ENCODE measurements around the gene SLC3A2. TPM values are rescaled to one million over a fixed set of nuclear protein-coding genes. Genes with fewer than 3 reads are reported as not detected.

The SLC3A2 gene
- total RNA-seq, 2 experiments from 2014 or later: 231 to 234 TPM

GRCh38 chr11:62831520-62832335, 49.0 kb upstream of the SLC3A2 start, which contains the start of gene STX5:
Gene STX5 (minus strand): TSS chr11:62832051. CDS start chr11:62831243, 808 bp downstream.
- peaks cover 40% of the 10 kb centered on the region for H3K4me1 Mint-ChIP-seq (ENCODE audit: low read depth)
- H3K27ac Mint-ChIP-seq: peak within 1 kb of the TSS; percentile 95
- no peaks in the 10 kb centered on the region for H3K9me3 ChIP-seq (ENCODE audit: control insufficient read depth in 1 of 2, insufficient read depth in 1 of 2, low read length in 2 of 2)
- ATAC-seq (ENCODE audit: poor library complexity) (peak; percentile 95), DNase-seq (peak; percentile 99 to 100 (median 99))
- H3K36me3 ChIP-seq (ENCODE audit: insufficient read depth, low read length): peaks cover 52% of the 10 kb centered on the region
- peak within 1 kb of the TSS; percentile 95 to 97 for H3K27ac ChIP-seq (ENCODE audit: low read depth in 1 of 2, low read length in 2 of 2)
- H3K27me3 Mint-ChIP-seq: no peaks in the 10 kb centered on the region
- H3K4me3 ChIP-seq (ENCODE audit: low read length): peak within 1 kb of the TSS; percentile 86
- POLR2A ChIA-PET: interaction anchor here (0.6 to 3.5 kb wide), 25 partner anchors 9 to 1394 kb away, joined by 3 to 143 read pairs (median 6); partner anchors contain the start of genes C11orf98, CSKMT, HNRNPUL2 and INTS5
- peak within 1 kb of the TSS; percentile 92 for H3K4me3 Mint-ChIP-seq
- H3K9me3 Mint-ChIP-seq: no peaks in the 10 kb centered on the region
- H3K4me1 ChIP-seq (ENCODE audit: insufficient read depth, low read length): peaks cover 44% of the 10 kb centered on the region
- no peak for TF ChIP-seq CTCF (IDR thresholded peaks at IDR 0.05)
- no peaks in the 10 kb centered on the region for H3K27me3 ChIP-seq (ENCODE audit: control insufficient read depth in 1 of 2, insufficient read depth in 2 of 2, low read length in 2 of 2)
- intact Hi-C loops (cut with DNase I, micrococcal nuclease): loop anchor here (1.0 to 2.0 kb wide), 5 partner anchors 8 to 49 kb away; partner anchors contain the start of genes NXF1 (in 1 of the 2), SLC3A2 (in 1 of the 2), TMEM179B (in 1 of the 2) and WDR74 (in 1 of the 2)
- CTCF ChIA-PET: interaction anchor here (0.5 to 4.6 kb wide), 6 partner anchors 10 to 194 kb away, joined by 3 to 41 read pairs (median 4); partner anchors contain the start of genes SLC3A2 and TMEM179B
- peaks cover 71% of the 10 kb centered on the region for H3K36me3 Mint-ChIP-seq (ENCODE audit: low read depth)

GRCh38 chr11:62832336-62833234, 48.1 kb upstream of the SLC3A2 start, which contains the start of gene TEX54:
Gene TEX54 (minus strand): TSS chr11:62832841.
- H3K27me3 Mint-ChIP-seq: no peaks in the 10 kb centered on the region
- TF ChIP-seq CTCF (IDR thresholded peaks at IDR 0.05): no peak
- POLR2A ChIA-PET: interaction anchor here (0.6 to 3.5 kb wide), 23 partner anchors 8 to 1394 kb away, joined by 3 to 143 read pairs (median 6); partner anchors contain the start of genes C11orf98, CSKMT, HNRNPUL2 and LBHD1
- CTCF ChIA-PET: interaction anchor here (0.6 to 4.6 kb wide), 6 partner anchors 9 to 188 kb away, joined by 3 to 41 read pairs (median 4); partner anchors contain the start of genes SLC3A2 and TMEM179B
- H3K9me3 Mint-ChIP-seq: no peaks in the 10 kb centered on the region
- peaks cover 39% of the 10 kb centered on the region for H3K4me1 Mint-ChIP-seq (ENCODE audit: low read depth)
- Histone ChIP-seq H3K27me3 (ENCODE audit: control insufficient read depth in 1 of 2, insufficient read depth in 2 of 2, low read length in 2 of 2) (no peaks in the 10 kb centered on the region), H3K4me3 (ENCODE audit: low read length) (peak within 1 kb of the TSS; percentile 86), H3K9me3 (ENCODE audit: control insufficient read depth in 1 of 2, insufficient read depth in 1 of 2, low read length in 2 of 2) (no peaks in the 10 kb centered on the region), H3K36me3 (ENCODE audit: insufficient read depth, low read length) (peaks cover 43% of the 10 kb centered on the region), H3K27ac (ENCODE audit: low read depth in 1 of 2, low read length in 2 of 2) (peak within 1 kb of the TSS; percentile 95 to 97), H3K4me1 (ENCODE audit: insufficient read depth, low read length) (peaks cover 46% of the 10 kb centered on the region)
- H3K27ac Mint-ChIP-seq: peak within 1 kb of the TSS; percentile 95
- peaks cover 66% of the 10 kb centered on the region for H3K36me3 Mint-ChIP-seq (ENCODE audit: low read depth)
- DNase-seq (peak in 2 of 14 experiments; percentile 12 to 26), ATAC-seq (ENCODE audit: poor library complexity) (no peak)
- intact Hi-C loops (cut with DNase I, micrococcal nuclease): loop anchor here (2.0 kb wide), 2 partner anchors 28 to 48 kb away; partner anchors contain the start of genes NXF1 (in 1 of the 2) and SLC3A2 (in 1 of the 2)
- H3K4me3 Mint-ChIP-seq: peak within 1 kb of the TSS; percentile 92

GRCh38 chr11:62835336-62835735, 45.4 kb upstream of the SLC3A2 start:
- H3K4me1 ChIP-seq (ENCODE audit: insufficient read depth, low read length): peaks cover 45% of the 10 kb centered on the region
- ATAC-seq (ENCODE audit: poor library complexity) (no peak), DNase-seq (no peak)
- Mint-ChIP-seq H3K36me3 (ENCODE audit: low read depth) (peaks cover 77% of the 10 kb centered on the region), H3K9me3 (no peaks in the 10 kb centered on the region), H3K27me3 (no peaks in the 10 kb centered on the region), H3K27ac (no peak overlapping the region), H3K4me3 (peak overlapping the region; percentile 39), H3K4me1 (ENCODE audit: low read depth) (peaks cover 51% of the 10 kb centered on the region)
- intact Hi-C loops (cut with DNase I, micrococcal nuclease): no loop called here
- CTCF ChIA-PET: interaction anchor here (4.6 kb wide), 1 partner anchor 49 kb away, joined by 41 read pairs; the partner anchor contains the start of gene TMEM179B
- no peaks in the 10 kb centered on the region for H3K9me3 ChIP-seq (ENCODE audit: control insufficient read depth in 1 of 2, insufficient read depth in 1 of 2, low read length in 2 of 2)
- H3K4me3 ChIP-seq (ENCODE audit: low read length): no peak overlapping the region
- no peaks in the 10 kb centered on the region for H3K27me3 ChIP-seq (ENCODE audit: control insufficient read depth in 1 of 2, insufficient read depth in 2 of 2, low read length in 2 of 2)
- POLR2A ChIA-PET: no interaction called here
- TF ChIP-seq CTCF (IDR thresholded peaks at IDR 0.05): no peak
- no peak overlapping the region for H3K27ac ChIP-seq (ENCODE audit: low read depth in 1 of 2, low read length in 2 of 2)
- H3K36me3 ChIP-seq (ENCODE audit: insufficient read depth, low read length): peaks cover 37% of the 10 kb centered on the region

Measured in CD4-positive, alpha-beta T cell (primary cell).